ENCODE results near the gene FZD10. TPM values are rescaled to one million over a fixed set of nuclear protein-coding genes. Genes with fewer than 3 reads are reported as not detected.
A peak's percentile ranks its signal among the peaks of the same experiment; 100 is the strongest.

The FZD10 gene
- total and polyA plus RNA-seq, 2 of the 8 experiments (the other 6 are each of a cell fraction or from before 2014, with no cell fraction given): 0.11 to 0.60 TPM

DNA sequence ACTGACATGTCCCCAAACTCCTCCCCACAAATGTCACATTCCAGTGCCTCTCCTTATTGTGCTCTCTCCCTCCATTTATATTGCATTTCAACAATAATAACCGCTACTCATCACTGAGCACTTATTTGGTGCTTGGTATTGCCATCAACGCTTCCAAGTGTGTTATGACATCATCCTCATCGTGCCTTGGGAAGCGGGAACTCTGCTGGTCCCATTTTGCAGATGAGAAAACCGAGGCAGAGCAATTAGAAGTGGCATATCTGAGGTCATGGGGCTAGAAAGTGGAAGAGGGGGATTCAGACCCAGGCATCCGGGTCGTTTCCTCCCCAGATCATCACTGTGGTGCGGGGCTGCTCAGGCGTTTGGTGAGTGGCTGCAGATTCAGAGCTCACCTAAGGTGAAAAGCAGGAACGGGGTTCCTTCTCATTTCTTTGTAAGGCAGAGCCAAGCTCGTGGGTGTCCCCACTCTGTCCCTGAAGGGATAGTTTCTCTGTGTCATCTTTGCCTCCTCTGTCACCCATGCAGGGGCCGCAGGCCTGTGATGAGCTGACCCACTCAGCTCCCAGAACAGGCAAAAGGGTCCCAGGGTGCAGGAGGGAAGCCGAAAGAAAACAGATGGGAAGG is 5.5 kb upstream of the FZD10 start:
- ChIA-PET CTCF (ENCODE audit: partially characterized antibody) (interaction anchor here (0.7 to 2.6 kb wide), 7 partner anchors 10 to 109 kb away, joined by 3 to 8 read pairs (median 3); no protein-coding TSS in a partner anchor), POLR2A (ENCODE audit: partially characterized antibody) (no interaction called here)
- H2BK120ac ChIP-seq (replicated peaks; ENCODE audit: low read depth, low read length): no peak overlapping the region
- no peak overlapping the region; the same call in 1 of the 2 replicates for H2AK5ac ChIP-seq (ENCODE audit: low read depth, low read length)
- 79% methylated on average over 12 of the region's 13 CpGs; no CpG with 5 or more reads in 1 of the 2 experiments for WGBS, 2 experiments (ENCODE audit: extremely low coverage in 1 of 2, insufficient coverage in 1 of 2, insufficient read length in 1 of 2, insufficient replicate concordance in 2 of 2, low coverage in 1 of 2, low lambda C conversion rate in 2 of 2, missing lambda C conversion rate in 1 of 2)
- no peak overlapping the region for H3K4ac ChIP-seq (replicated peaks; ENCODE audit: insufficient read length, low read depth, low read length)
- no peaks in the 10 kb centered on the region for H3K79me1 ChIP-seq (ENCODE audit: low read depth, low read length)
- H3K18ac ChIP-seq (ENCODE audit: extremely low read depth, low read length): no peak overlapping the region
- no peak overlapping the region for H2AFZ ChIP-seq (ENCODE audit: low read length)
- no peak overlapping the region for H2BK20ac ChIP-seq (ENCODE audit: low read length)
- H3K23ac ChIP-seq (ENCODE audit: insufficient read length): no peak overlapping the region
- H3K27ac ChIP-seq (ENCODE audit: low read depth, low read length): no peak overlapping the region
- peaks cover 50 to 87% (median 78%) of the 10 kb centered on the region in 4 experiments for H3K27me3 ChIP-seq (replicated peaks in 1 of 4; ENCODE audit: control insufficient read depth in 3 of 4, extremely low read depth in 1 of 4, insufficient read depth in 3 of 4, low read length in 3 of 4)
- H3K9ac ChIP-seq (replicated peaks in 1 of 4; ENCODE audit: extremely low read depth in 1 of 4, low read depth in 3 of 4, low read length in 3 of 4): no peak overlapping the region
- no peak overlapping the region for H3K14ac ChIP-seq (ENCODE audit: insufficient read length)
- no peak overlapping the region for H4K91ac ChIP-seq (replicated peaks; ENCODE audit: insufficient read length, low read length)
- DNase-seq (ENCODE audit: low read depth in 1 of 2, low spot score in 2 of 2) (no peak), FAIRE-seq (no peak)
- no peak overlapping the region for H4K8ac ChIP-seq (ENCODE audit: extremely low read depth, insufficient read depth, low read length)
- H3K4me3 ChIP-seq (ENCODE audit: extremely low read depth in 1 of 4, insufficient read depth in 2 of 4, low read depth in 3 of 4, low read length in 4 of 4): no peak overlapping the region
- H3K23me2 ChIP-seq (ENCODE audit: low read depth, low read length): peaks cover 8% of the 10 kb centered on the region; the same call in 1 of the 2 replicates
- H2BK15ac ChIP-seq (ENCODE audit: low read length): no peak overlapping the region
- H3K36me3 ChIP-seq (ENCODE audit: control insufficient read depth in 2 of 4, insufficient read depth in 4 of 4, low read length in 3 of 4): no peaks in the 10 kb centered on the region
- H2BK5ac ChIP-seq (ENCODE audit: low read depth, low read length): no peak overlapping the region
- TF ChIP-seq PHF8 (conservative IDR thresholded peaks at IDR 0.05; ENCODE audit: low read depth, low read length) (no peak), KDM1A (IDR thresholded peaks at IDR 0.05; ENCODE audit: borderline replicate concordance, low read length) (peak; percentile 60; the same call in 1 of the 2 replicates)
- H3K4me2 ChIP-seq (ENCODE audit: insufficient read depth in 1 of 2, low read depth in 2 of 2, low read length in 2 of 2): no peak overlapping the region
- no peak overlapping the region for H2BK12ac ChIP-seq (ENCODE audit: low read depth, low read length)
- peaks cover 7 to 19% (median 13%) of the 10 kb centered on the region in 4 experiments for H3K4me1 ChIP-seq (replicated peaks in 1 of 4; ENCODE audit: control insufficient read depth in 3 of 4, insufficient read depth in 4 of 4, low read length in 3 of 4)
- H3K9me3 ChIP-seq (ENCODE audit: insufficient read depth in 2 of 2, low read depth in 1 of 2, low read length in 1 of 2): no peaks in the 10 kb centered on the region
- H3K56ac ChIP-seq (replicated peaks; ENCODE audit: insufficient read length, low read depth, low read length): no peak overlapping the region
- H4K5ac ChIP-seq (ENCODE audit: insufficient read length, low read depth, low read length): no peak overlapping the region
- H4K20me1 ChIP-seq (replicated peaks in 1 of 2; ENCODE audit: control insufficient read depth in 1 of 2, insufficient read depth in 2 of 2, low read length in 2 of 2): peaks cover 0 to 2% of the 10 kb centered on the region in 2 experiments
- H3K79me2 ChIP-seq (ENCODE audit: control insufficient read depth in 1 of 2, insufficient read depth in 2 of 2, low read length in 2 of 2): no peaks in the 10 kb centered on the region
